Transverse colon (tissue), 4 donors: ENCODE measurements around the gene TMEM72. TPM values are rescaled to one million over a fixed set of nuclear protein-coding genes. Genes with fewer than 3 reads are reported as not detected.

Source experiments
- DNase-seq: peaks from one replicate; pipeline ENCODE4 v3.0.0-alpha.2; 2019
- H3K27ac ChIP-seq, 4 donors: fragments of 200-600 bp; sonication (generic); 2 replicates each; pipeline ENCODE4 v1.5.1; 2016 to 2018; ENCODE audit warnings: inconsistent platforms in 4 of 4
- H3K27me3 ChIP-seq: fragments of 200-600 bp; sonication (generic); 2 replicates; pipeline ENCODE4 v1.5.1; 2017; ENCODE audit warnings: inconsistent platforms
- H3K36me3 ChIP-seq, 4 donors: fragments of 200-600 bp; sonication (generic); 2 replicates each; pipeline ENCODE4 v1.5.1; 2017 to 2019; ENCODE audit warnings: inconsistent platforms in 4 of 4
- H3K4me1 ChIP-seq, 4 donors: fragments of 200-600 bp; sonication (generic); 2 replicates each; pipeline ENCODE4 v1.5.1; 2017 to 2020; ENCODE audit warnings: inconsistent platforms in 4 of 4
- H3K4me3 ChIP-seq, 4 donors: fragments of 200-600 bp; sonication (generic); 1 replicate in 1 of 4; 2 replicates in 3 of 4; pipeline versions ENCODE4 v1.5.1 to v1.6.1; 2017 to 2019; ENCODE audit warnings: inconsistent platforms in 4 of 4
- H3K9me3 ChIP-seq, 2 donors: fragments of 200-600 bp; sonication (generic); 2 replicates each; pipeline ENCODE4 v1.5.1; 2017 to 2019; ENCODE audit warnings: inconsistent platforms in 2 of 2
- CTCF ChIP-seq, 5 experiments: fragments of 200-600 bp in 3 of 5; fragments of 450-650 bp in 2 of 5; sonication (generic) in 3 of 5; IDR thresholded peaks; 1 replicate in 2 of 5; 2 replicates in 3 of 5; pipeline ENCODE4 v1.5.1; 2016 to 2017; ENCODE audit warnings: antibody characterized with exemption in 5 of 5, inconsistent platforms in 3 of 5, mild to moderate bottlenecking in 2 of 5, moderate library complexity in 1 of 5
- EP300 ChIP-seq: sonication (generic); formaldehyde crosslinking; IDR thresholded peaks from one replicate; pipeline ENCODE4 v1.6.1; 2017; ENCODE audit warnings: antibody characterized with exemption, low read depth
- POLR2A ChIP-seq: fragments of 450-650 bp; IDR thresholded peaks from one replicate; pipeline ENCODE4 v1.6.1; 2016; ENCODE audit warnings: antibody characterized with exemption, mild to moderate bottlenecking, moderate library complexity
- POLR2AphosphoS5 ChIP-seq, 3 donors: sonication (generic); formaldehyde crosslinking; IDR thresholded peaks; one replicate each; pipeline ENCODE4 v1.6.1; 2016; ENCODE audit warnings: antibody characterized with exemption in 3 of 3
- WGBS, 2 donors: methylation state at CpG; one replicate each; pipeline ENCODE4 v1.1.5; 2018; ENCODE audit warnings: low coverage in 1 of 2; 5-methylcytosine and 5-hydroxymethylcytosine counted together
- in situ Hi-C, 4 donors: fragments of 200-750 bp; cut with MboI; loops; one replicate each; pipeline versions ENCODE4 v1.15.0 to v1.15.1; 2017; ENCODE audit warnings: low sequenced_read_pairs in 3 of 4, low pct_ligation_motif_present in 1 of 4, low pct_unique_long_range_greater_than_20kb in 1 of 4
- intact Hi-C: fragments of 100-400 bp; cut with DNase I; formaldehyde crosslinking; loops from one replicate; pipeline ENCODE4 v1.15.1; 2023; ENCODE audit warnings: low total_unique reads
- total RNA-seq, 4 donors: library from RNA; depleted of rRNA; stranded (reverse); fragments of >200 nt; gene quantifications; one replicate each; pipeline ENCODE4 v1.1.0, GENCODE V29; 2016

TMEM72 gene
- total RNA-seq, 4 donors from 2014 or later = 9.5 to 49.4 (median 16.5) TPM

- Histone ChIP-seq H3K27me3 (no peaks in the 10 kb centered on the region), H3K4me3 (no peak overlapping the region), H3K4me1 (peaks cover 0 to 4% (median 0%) of the 10 kb centered on the region in 4 donors), H3K36me3 (no peaks in the 10 kb centered on the region), H3K9me3 (peaks cover 8 to 11% of the 10 kb centered on the region in 2 donors), H3K27ac (no peak overlapping the region)
- 76% methylated on average over 1 of the region's 1 CpG; no CpG with 5 or more reads in 1 of the 2 donors for WGBS, 2 donors
- TF ChIP-seq EP300 (no peak), POLR2A (no peak), POLR2AphosphoS5 (IDR thresholded peaks at IDR 0.05) (no peak), CTCF (IDR thresholded peaks at IDR 0.05) (no peak)
- no peak for DNase-seq
- in situ Hi-C loops (no loop called here), intact Hi-C loops (no loop called here)
These were observed 37.5 kb downstream of the TMEM72 start for GRCh38 chr10:44948642-44949041.

- Histone ChIP-seq H3K9me3 (peaks cover 5 to 6% of the 10 kb centered on the region in 2 donors), H3K4me1 (peaks cover 0 to 4% (median 0%) of the 10 kb centered on the region in 4 donors), H3K36me3 (no peaks in the 10 kb centered on the region), H3K27me3 (no peaks in the 10 kb centered on the region), H3K27ac (no peak overlapping the region), H3K4me3 (no peak overlapping the region)
- DNase-seq = no peak
- intact Hi-C loops (no loop called here), in situ Hi-C loops (no loop called here)
- WGBS, 2 donors = 72% methylated on average over 5 of the region's 5 CpGs; no CpG with 5 or more reads in 1 of the 2 donors
- no peak for TF ChIP-seq POLR2A
- TF ChIP-seq EP300 = no peak
- no peak for TF ChIP-seq CTCF (IDR thresholded peaks at IDR 0.05)
- no peak for TF ChIP-seq POLR2AphosphoS5 (IDR thresholded peaks at IDR 0.05)
These were observed 38.1 kb downstream of the TMEM72 start for GRCh38 chr10:44949127-44949802.

GRCh38 chr10:44949915-44950314 is 38.8 kb downstream of the TMEM72 start:
- H3K9me3 ChIP-seq = peaks cover 0 to 2% of the 10 kb centered on the region in 2 donors
- 48 to 50% methylated on average over 1 to 3 of the region's 3 CpGs for WGBS, 2 donors
- no peak overlapping the region for H3K4me3 ChIP-seq
- in situ Hi-C loops = no loop called here
- DNase-seq = no peak
- H3K27me3 ChIP-seq = no peaks in the 10 kb centered on the region
- no peak overlapping the region for H3K27ac ChIP-seq
- intact Hi-C loops = no loop called here
- H3K36me3 ChIP-seq = no peaks in the 10 kb centered on the region
- H3K4me1 ChIP-seq = peaks cover 0 to 4% (median 0%) of the 10 kb centered on the region in 4 donors
- TF ChIP-seq POLR2AphosphoS5 (IDR thresholded peaks at IDR 0.05) (no peak), POLR2A (no peak), EP300 (no peak), CTCF (IDR thresholded peaks at IDR 0.05) (no peak)

- in situ Hi-C loops (no loop called here), intact Hi-C loops (no loop called here)
- H3K27me3 ChIP-seq = no peaks in the 10 kb centered on the region
- H3K27ac ChIP-seq = no peak overlapping the region
- H3K4me3 ChIP-seq = no peak overlapping the region
- TF ChIP-seq EP300 = no peak
- no peak for TF ChIP-seq CTCF (IDR thresholded peaks at IDR 0.05)
- TF ChIP-seq POLR2A = no peak
- no peak for TF ChIP-seq POLR2AphosphoS5 (IDR thresholded peaks at IDR 0.05)
- no peaks in the 10 kb centered on the region for H3K36me3 ChIP-seq
- 85 to 95% methylated on average over 3 to 10 of the region's 10 CpGs for WGBS, 2 donors
- no peak for DNase-seq
- peaks cover 0 to 4% (median 0%) of the 10 kb centered on the region in 4 donors for H3K4me1 ChIP-seq
- H3K9me3 ChIP-seq = no peaks in the 10 kb centered on the region
These were observed 39.4 kb downstream of the TMEM72 start for GRCh38 chr10:44950326-44951225.
